ENCODE measurements around the gene AKAP8L.

AKAP8L gene

GRCh38 chr19:15379999-15380647 lies 38.7 kb downstream of the AKAP8L start:
- no CpG with 5 or more reads among the region's 56 CpGs for WGBS (ENCODE audit: extremely low coverage, insufficient coverage, low lambda C conversion rate)
- H3K79me2 ChIP-seq (ENCODE audit: control insufficient read depth, insufficient read depth, low read length), result peaks cover 35% of the 10 kb centered on the region
- H2BK120ac ChIP-seq (ENCODE audit: low read depth, low read length), result no peak overlapping the region
- H4K8ac ChIP-seq (ENCODE audit: low read depth, low read length), result no peak overlapping the region
- peak; percentile 94 for DNase-seq
- H3K56ac ChIP-seq (ENCODE audit: low read length), result peak overlapping the region; percentile 94
- H3K18ac ChIP-seq (ENCODE audit: low read length), result peak overlapping the region; percentile 81
- H3K36me3 ChIP-seq (ENCODE audit: control insufficient read depth, insufficient read depth, low read length), result no peaks in the 10 kb centered on the region
- no peaks in the 10 kb centered on the region for H3K27me3 ChIP-seq (ENCODE audit: insufficient read depth, low read length, poor library complexity)
- no peak overlapping the region for H2BK15ac ChIP-seq (replicated peaks; ENCODE audit: low read depth)
- H3K4me3 ChIP-seq (ENCODE audit: low read length), result peak overlapping the region; percentile 50
- no peak overlapping the region for H4K5ac ChIP-seq (ENCODE audit: low read length)
- H3K27ac ChIP-seq (ENCODE audit: low read depth, low read length), result peak overlapping the region; percentile 76
- H3K4me2 ChIP-seq (ENCODE audit: low read length), result peak overlapping the region; percentile 74
- H2AK5ac ChIP-seq (ENCODE audit: low read length), result no peak overlapping the region
- H2BK5ac ChIP-seq (ENCODE audit: low read length), result no peak overlapping the region
- H3K4ac ChIP-seq (ENCODE audit: low read depth, low read length), result peak overlapping the region; percentile 76
- H3K9ac ChIP-seq (ENCODE audit: low read length), result peak overlapping the region; percentile 92
- peaks cover 3% of the 10 kb centered on the region for H3K4me1 ChIP-seq (ENCODE audit: control insufficient read depth, low read depth, low read length)
- no peak overlapping the region for H3K23ac ChIP-seq (ENCODE audit: low read length)
- peaks cover 5% of the 10 kb centered on the region for H3K79me1 ChIP-seq (ENCODE audit: low read length)

- H3K4me3 ChIP-seq (ENCODE audit: low read length), result peak within 1 kb of the TSS; percentile 94
- H4K8ac ChIP-seq (ENCODE audit: low read depth, low read length), result no peak within 1 kb of the TSS
- peak within 1 kb of the TSS; percentile 92 for H3K9ac ChIP-seq (ENCODE audit: low read length)
- H3K27me3 ChIP-seq (ENCODE audit: insufficient read depth, low read length, poor library complexity), result no peaks in the 10 kb centered on the region
- peaks cover 43% of the 10 kb centered on the region for H3K79me2 ChIP-seq (ENCODE audit: control insufficient read depth, insufficient read depth, low read length)
- H3K36me3 ChIP-seq (ENCODE audit: control insufficient read depth, insufficient read depth, low read length), result no peaks in the 10 kb centered on the region
- H4K5ac ChIP-seq (ENCODE audit: low read length), result no peak within 1 kb of the TSS
- H2BK120ac ChIP-seq (ENCODE audit: low read depth, low read length), result no peak within 1 kb of the TSS
- H3K79me1 ChIP-seq (ENCODE audit: low read length), result peaks cover 7% of the 10 kb centered on the region
- H2AK5ac ChIP-seq (ENCODE audit: low read length), result peak within 1 kb of the TSS; percentile 64
- no CpG with 5 or more reads among the region's 111 CpGs for WGBS (ENCODE audit: extremely low coverage, insufficient coverage, low lambda C conversion rate)
- peak within 1 kb of the TSS; percentile 82 for H2BK5ac ChIP-seq (ENCODE audit: low read length)
- H3K56ac ChIP-seq (ENCODE audit: low read length), result peak within 1 kb of the TSS; percentile 100
- DNase-seq, result peak; percentile 99
- H3K4me1 ChIP-seq (ENCODE audit: control insufficient read depth, low read depth, low read length), result peaks cover 3% of the 10 kb centered on the region
- peak within 1 kb of the TSS; percentile 89 for H3K27ac ChIP-seq (ENCODE audit: low read depth, low read length)
- H3K4me2 ChIP-seq (ENCODE audit: low read length), result peak within 1 kb of the TSS; percentile 98
- no peak within 1 kb of the TSS for H3K23ac ChIP-seq (ENCODE audit: low read length)
- peak within 1 kb of the TSS; percentile 86 for H3K4ac ChIP-seq (ENCODE audit: low read depth, low read length)
- no peak within 1 kb of the TSS for H2BK15ac ChIP-seq (replicated peaks; ENCODE audit: low read depth)
- peak within 1 kb of the TSS; percentile 82 for H3K18ac ChIP-seq (ENCODE audit: low read length)
Observed at GRCh38 chr19:15379083-15379998, 39.4 kb downstream of the AKAP8L start, which contains the start of gene AKAP8. TSS of gene AKAP8 (minus strand) at chr19:15379787. CDS start at chr19:15379731, 56 bp downstream.

- H3K79me1 ChIP-seq (ENCODE audit: low read length), result peaks cover 7% of the 10 kb centered on the region
- peak; percentile 69 for DNase-seq
Observed at GRCh38 chr19:15378534-15379082, 40.2 kb downstream of the AKAP8L start.

GRCh38 chr19:15374796-15375440 lies 43.9 kb downstream of the AKAP8L start:
- no peak overlapping the region for H2BK15ac ChIP-seq (replicated peaks; ENCODE audit: low read depth)
- no peak overlapping the region for H3K27ac ChIP-seq (ENCODE audit: low read depth, low read length)
- no peak overlapping the region for H2BK120ac ChIP-seq (ENCODE audit: low read depth, low read length)
- no peak overlapping the region for H3K18ac ChIP-seq (ENCODE audit: low read length)
- peaks cover 12% of the 10 kb centered on the region for H3K36me3 ChIP-seq (ENCODE audit: control insufficient read depth, insufficient read depth, low read length)
- H3K79me2 ChIP-seq (ENCODE audit: control insufficient read depth, insufficient read depth, low read length), result peaks cover 59% of the 10 kb centered on the region
- no peak overlapping the region for H3K23ac ChIP-seq (ENCODE audit: low read length)
- H3K4me2 ChIP-seq (ENCODE audit: low read length), result no peak overlapping the region
- no peak overlapping the region for H3K4me3 ChIP-seq (ENCODE audit: low read length)
- no peak overlapping the region for H2BK5ac ChIP-seq (ENCODE audit: low read length)
- no CpG with 5 or more reads among the region's 24 CpGs for WGBS (ENCODE audit: extremely low coverage, insufficient coverage, low lambda C conversion rate)
- no peak overlapping the region for H3K4ac ChIP-seq (ENCODE audit: low read depth, low read length)
- H3K4me1 ChIP-seq (ENCODE audit: control insufficient read depth, low read depth, low read length), result peaks cover 3% of the 10 kb centered on the region
- no peak overlapping the region for H3K56ac ChIP-seq (ENCODE audit: low read length)
- no peak overlapping the region for H2AK5ac ChIP-seq (ENCODE audit: low read length)
- H3K27me3 ChIP-seq (ENCODE audit: insufficient read depth, low read length, poor library complexity), result no peaks in the 10 kb centered on the region
- H3K79me1 ChIP-seq (ENCODE audit: low read length), result peaks cover 15% of the 10 kb centered on the region
- no peak overlapping the region for H4K8ac ChIP-seq (ENCODE audit: low read depth, low read length)
- DNase-seq, result no peak
- H3K9ac ChIP-seq (ENCODE audit: low read length), result no peak overlapping the region
- H4K5ac ChIP-seq (ENCODE audit: low read length), result no peak overlapping the region

More at GRCh38 chr19:15378534-15379082, 40.2 kb downstream of the AKAP8L start:
- Histone ChIP-seq H2AK5ac (ENCODE audit: low read length) (peak overlapping the region; percentile 64), H3K27me3 (ENCODE audit: insufficient read depth, low read length, poor library complexity) (no peaks in the 10 kb centered on the region), H3K23ac (ENCODE audit: low read length) (no peak overlapping the region), H4K8ac (ENCODE audit: low read depth, low read length) (no peak overlapping the region), H4K5ac (ENCODE audit: low read length) (no peak overlapping the region), H3K36me3 (ENCODE audit: control insufficient read depth, insufficient read depth, low read length) (no peaks in the 10 kb centered on the region), H2BK120ac (ENCODE audit: low read depth, low read length) (no peak overlapping the region), H3K4me1 (ENCODE audit: control insufficient read depth, low read depth, low read length) (peaks cover 3% of the 10 kb centered on the region), H2BK5ac (ENCODE audit: low read length) (no peak overlapping the region), H3K4me2 (ENCODE audit: low read length) (peak overlapping the region; percentile 98), H2BK15ac (replicated peaks; ENCODE audit: low read depth) (no peak overlapping the region), H3K4ac (ENCODE audit: low read depth, low read length) (peak overlapping the region; percentile 64), H3K4me3 (ENCODE audit: low read length) (peak overlapping the region; percentile 94), H3K9ac (ENCODE audit: low read length) (peak overlapping the region; percentile 90), H3K18ac (ENCODE audit: low read length) (peak overlapping the region; percentile 82), H3K27ac (ENCODE audit: low read depth, low read length) (peak overlapping the region; percentile 89), H3K56ac (ENCODE audit: low read length) (peak overlapping the region; percentile 100), H3K79me2 (ENCODE audit: control insufficient read depth, insufficient read depth, low read length) (peaks cover 50% of the 10 kb centered on the region)
- WGBS (ENCODE audit: extremely low coverage, insufficient coverage, low lambda C conversion rate), result no CpG with 5 or more reads among the region's 22 CpGs

DNA sequence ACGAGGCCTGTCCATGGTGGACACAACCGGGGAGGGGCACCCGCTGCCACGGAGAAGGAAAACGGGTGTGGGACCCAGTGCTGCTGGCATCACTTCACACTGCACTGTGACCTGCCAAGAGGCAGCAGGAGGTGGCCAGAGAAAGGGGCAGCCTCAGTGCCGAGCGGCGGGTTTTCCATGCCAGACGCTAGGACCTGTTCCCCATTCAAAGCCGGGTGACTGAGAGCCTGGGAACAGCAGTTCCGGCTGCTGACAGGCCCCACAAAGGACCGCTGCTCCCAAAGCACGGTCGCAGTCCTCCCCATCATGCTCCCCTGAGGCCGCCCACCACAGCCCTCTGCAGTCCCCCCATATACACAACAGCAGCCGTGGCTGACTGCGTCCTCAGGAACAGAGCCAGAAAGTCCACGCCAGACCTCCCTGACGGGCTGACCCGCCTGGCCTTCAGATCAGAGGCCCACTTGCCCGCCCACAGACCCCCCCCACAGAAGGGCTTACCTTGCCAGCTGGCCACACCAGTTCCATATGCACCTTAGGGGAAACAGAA lies 44.6 kb downstream of the AKAP8L start:
- Histone ChIP-seq H3K79me2 (ENCODE audit: control insufficient read depth, insufficient read depth, low read length) (peaks cover 59% of the 10 kb centered on the region), H2BK5ac (ENCODE audit: low read length) (no peak overlapping the region), H3K18ac (ENCODE audit: low read length) (no peak overlapping the region), H4K5ac (ENCODE audit: low read length) (no peak overlapping the region), H2BK15ac (replicated peaks; ENCODE audit: low read depth) (no peak overlapping the region), H3K4me1 (ENCODE audit: control insufficient read depth, low read depth, low read length) (peaks cover 3% of the 10 kb centered on the region), H3K27me3 (ENCODE audit: insufficient read depth, low read length, poor library complexity) (no peaks in the 10 kb centered on the region), H2BK120ac (ENCODE audit: low read depth, low read length) (no peak overlapping the region), H3K27ac (ENCODE audit: low read depth, low read length) (no peak overlapping the region), H2AK5ac (ENCODE audit: low read length) (no peak overlapping the region), H3K36me3 (ENCODE audit: control insufficient read depth, insufficient read depth, low read length) (peaks cover 12% of the 10 kb centered on the region), H3K4me3 (ENCODE audit: low read length) (no peak overlapping the region), H4K8ac (ENCODE audit: low read depth, low read length) (no peak overlapping the region), H3K23ac (ENCODE audit: low read length) (no peak overlapping the region), H3K4ac (ENCODE audit: low read depth, low read length) (no peak overlapping the region), H3K56ac (ENCODE audit: low read length) (no peak overlapping the region), H3K9ac (ENCODE audit: low read length) (no peak overlapping the region), H3K4me2 (ENCODE audit: low read length) (no peak overlapping the region), H3K79me1 (ENCODE audit: low read length) (peaks cover 15% of the 10 kb centered on the region)
- no CpG with 5 or more reads among the region's 21 CpGs for WGBS (ENCODE audit: extremely low coverage, insufficient coverage, low lambda C conversion rate)
- DNase-seq, result no peak
